PFSK-1 (cell line): Measurements from ENCODE around the gene ECEL1.

Experiments
- POLR2AphosphoS5 ChIP-seq: IDR thresholded peaks from 2 replicates; pipeline ENCODE4 v1.6.1; 2012; ENCODE audit warnings: low read depth, mild to moderate bottlenecking, control low read depth, low read length, moderate library complexity
- REST ChIP-seq, 2 experiments: IDR thresholded peaks; 2 replicates each; pipeline versions ENCODE4 v1.6.1 to v1.8.0; 2011 to 2012; ENCODE audit warnings: low read depth in 2 of 2, low read length in 2 of 2, control low read depth in 1 of 2, inconsistent platforms in 1 of 2, mild to moderate bottlenecking in 1 of 2, moderate library complexity in 1 of 2; ENCODE audit not compliant: insufficient read depth in 1 of 2
- SIN3A ChIP-seq: IDR thresholded peaks from 2 replicates; pipeline ENCODE4 v1.6.1; 2012; ENCODE audit warnings: mild to moderate bottlenecking, low read length, moderate library complexity, borderline replicate concordance; ENCODE audit not compliant: insufficient read depth
- TAF1 ChIP-seq: IDR thresholded peaks from 2 replicates; pipeline ENCODE4 v1.6.1; 2012; ENCODE audit warnings: low read length, control low read depth, borderline replicate concordance; ENCODE audit not compliant: insufficient read depth

DNA sequence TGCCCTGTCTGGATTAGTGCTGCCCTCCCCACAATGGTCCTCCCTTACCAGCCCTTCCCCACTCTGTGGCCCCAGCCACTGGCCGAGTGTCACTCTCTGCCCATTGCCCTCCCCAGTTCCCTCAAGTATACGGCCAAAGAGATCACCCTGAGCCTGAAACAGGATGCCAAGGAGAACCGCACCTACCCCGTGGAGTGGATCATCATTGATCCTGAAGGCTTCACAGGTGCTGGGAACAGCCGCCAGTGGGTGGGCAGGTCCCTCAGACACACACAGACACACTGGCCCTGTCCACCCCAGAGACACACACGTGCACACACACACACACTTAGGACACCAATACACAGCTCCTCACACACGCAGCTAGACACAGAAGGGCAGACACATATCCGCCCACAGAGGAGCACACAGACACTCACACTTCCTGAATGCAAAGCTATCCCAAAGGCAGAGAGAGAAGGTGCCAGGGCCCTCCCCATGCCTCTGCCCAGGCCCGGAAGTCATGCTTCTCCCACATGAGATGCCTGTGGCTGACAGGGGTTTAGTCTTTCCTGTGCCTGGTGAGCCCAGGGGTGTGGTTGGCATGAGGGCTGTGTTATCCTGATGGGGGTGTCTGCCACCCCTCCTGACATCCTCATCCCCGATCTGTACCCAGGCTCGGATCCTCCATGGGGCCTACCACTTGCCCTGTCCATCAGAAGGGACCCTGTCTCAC is 41.3 kb upstream of the ECEL1 start:
- TF ChIP-seq REST (IDR thresholded peaks at IDR 0.05; ENCODE audit: insufficient read depth in 1 of 2, low read depth in 2 of 2, low read length in 2 of 2) (no peak), POLR2AphosphoS5 (no peak), SIN3A (no peak), TAF1 (no peak)
